Fibroblast of lung (primary cell): ENCODE measurements around the gene TBX1. TPM values are rescaled to one million over a fixed set of nuclear protein-coding genes. Genes with fewer than 3 reads are reported as not detected.
A peak's percentile ranks its signal among the peaks of the same experiment; 100 is the strongest.

ENCODE experiments used
- DNase-seq, 2 donors: peaks; one replicate each; pipeline versions ENCODE4 v3.0.0 to v3.0.0-alpha.2; 2010; ENCODE audit warnings: low read depth in 2 of 2
- H2AFZ ChIP-seq: 2 replicates; pipeline ENCODE4 v1.5.1; 2012; ENCODE audit warnings: low read length, control low read depth, inconsistent platforms
- H3K27ac ChIP-seq: 2 replicates; pipeline ENCODE4 v1.5.1; 2011; ENCODE audit warnings: low read length, control low read depth; ENCODE audit not compliant: insufficient read depth
- H3K27me3 ChIP-seq: 2 replicates; pipeline ENCODE4 v1.5.1; 2011; ENCODE audit warnings: mild to moderate bottlenecking, low read length; ENCODE audit not compliant: control insufficient read depth, insufficient read depth
- H3K36me3 ChIP-seq: 2 replicates; pipeline ENCODE4 v1.5.1; 2011; ENCODE audit warnings: low read length; ENCODE audit not compliant: control insufficient read depth, insufficient read depth
- H3K4me1 ChIP-seq: 2 replicates; pipeline ENCODE4 v1.5.1; 2011; ENCODE audit warnings: low read length; ENCODE audit not compliant: control insufficient read depth, insufficient read depth; ENCODE audit errors: extremely low read depth
- H3K4me2 ChIP-seq: 2 replicates; pipeline ENCODE4 v1.5.1; 2011; ENCODE audit warnings: low read length, control low read depth; ENCODE audit not compliant: insufficient read depth; ENCODE audit errors: extremely low read depth
- H3K4me3 ChIP-seq, 4 experiments: fragments of 200-600 bp in 1 of 4; sonication (generic) in 1 of 4; replicated peaks in 1 of 4; 2 replicates each; pipeline ENCODE4 v1.5.1; 2011 to 2016; ENCODE audit warnings: low read length in 4 of 4, low read depth in 3 of 4, mild to moderate bottlenecking in 3 of 4, control low read depth in 2 of 4, inconsistent platforms in 1 of 4, mixed read lengths in 1 of 4; ENCODE audit not compliant: insufficient read depth in 1 of 4; ENCODE audit errors: control extremely low read depth in 1 of 4
- H3K79me2 ChIP-seq: 2 replicates; pipeline ENCODE4 v1.5.1; 2012; ENCODE audit warnings: mild to moderate bottlenecking, low read length, inconsistent platforms; ENCODE audit not compliant: control insufficient read depth, insufficient read depth
- H3K9ac ChIP-seq: 2 replicates; pipeline ENCODE4 v1.5.1; 2011; ENCODE audit warnings: mild to moderate bottlenecking, low read length, control low read depth; ENCODE audit not compliant: insufficient read depth
- H3K9me3 ChIP-seq: 2 replicates; pipeline ENCODE4 v1.5.1; 2012; ENCODE audit warnings: low read depth, low read length; ENCODE audit not compliant: control insufficient read depth, insufficient read depth
- H4K20me1 ChIP-seq: 2 replicates; pipeline ENCODE4 v1.5.1; 2011; ENCODE audit warnings: low read length; ENCODE audit not compliant: control insufficient read depth, insufficient read depth; ENCODE audit errors: extremely low read depth
- EZH2 ChIP-seq: IDR thresholded peaks from 2 replicates; pipeline ENCODE4 v1.5.1; 2012; ENCODE audit warnings: low read length, control low read depth, mild to moderate bottlenecking; ENCODE audit errors: missing control alignments
- polyA plus RNA-seq, 2 donors: library from polyadenylated mRNA; depleted of rRNA in 1 of 2; stranded (reverse) in 1 of 2; unstranded in 1 of 2; fragments of >200 nt; gene quantifications; 2 replicates each; pipeline ENCODE4 v1.2.1, GENCODE V29; 2011 to 2012; ENCODE audit warnings: missing spikeins in 1 of 2
- total RNA-seq: library from RNA; depleted of rRNA; stranded (reverse); fragments of >200 nt; gene quantifications from 2 replicates; pipeline ENCODE4 v1.2.1, GENCODE V29; 2014
- TF ChIP-seq, protein P1 (sequence below), 2 donors: IDR thresholded peaks in 1 of 2; conservative IDR thresholded peaks in 1 of 2; 1 replicate in 1 of 2; 2 replicates in 1 of 2; pipeline ENCODE4 v1.5.1; 2011 to 2012; ENCODE audit warnings: low read length in 2 of 2, control low read depth in 1 of 2, inconsistent platforms in 1 of 2, low read depth in 1 of 2, mild to moderate bottlenecking in 1 of 2

Gene TBX1
- total and polyA plus RNA-seq, 2 donors (not counting 1 experiment from before 2014, with no cell fraction given) = not detected

DNA sequence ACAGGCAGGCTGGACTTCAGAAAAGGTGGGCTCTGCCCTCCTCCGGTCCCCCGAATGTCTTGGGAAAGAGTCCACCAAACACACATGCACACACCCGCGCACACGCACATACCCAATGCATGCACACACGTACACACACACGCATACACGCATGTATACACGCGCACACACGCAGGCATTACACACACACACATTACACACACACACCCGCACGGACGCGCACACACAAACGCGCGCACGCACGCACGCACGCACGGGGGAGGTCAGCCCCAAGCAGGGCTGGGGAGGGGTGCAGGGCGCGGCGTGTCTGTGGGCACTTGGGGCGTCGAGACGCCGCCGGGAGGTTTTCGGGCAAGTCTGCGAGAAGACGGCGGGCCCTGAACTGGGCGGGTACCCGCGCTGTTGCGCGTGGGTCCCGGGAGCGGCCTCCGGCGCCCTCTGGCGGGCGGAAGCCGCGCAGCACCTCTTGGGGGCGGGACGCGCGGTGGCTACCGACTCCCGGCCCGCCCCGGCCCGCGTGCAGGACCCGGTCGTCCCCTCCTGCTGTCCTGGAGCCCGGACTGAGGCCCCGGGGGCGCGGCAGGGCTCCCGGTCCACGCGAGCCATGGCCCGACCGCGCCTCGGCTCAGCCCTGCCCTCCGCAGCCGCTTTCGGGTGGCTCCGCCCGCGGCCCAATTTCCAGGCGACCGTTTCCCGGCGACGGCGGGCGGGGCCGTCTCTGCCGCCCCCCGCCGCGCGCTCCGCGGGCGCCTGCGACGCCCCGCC, 42.7 kb upstream of the TBX1 start:
- Histone ChIP-seq H3K4me1 (peaks cover 3% of the 10 kb centered on the region), H3K4me3 (peak overlapping the region in 3 of 4 experiments; percentile 28 to 65 (median 42)), H4K20me1 (no peaks in the 10 kb centered on the region), H3K27me3 (peaks cover 8% of the 10 kb centered on the region), H3K4me2 (peak overlapping the region; percentile 82), H3K36me3 (no peaks in the 10 kb centered on the region), H2AFZ (peak overlapping the region; percentile 38), H3K9me3 (no peaks in the 10 kb centered on the region), H3K9ac (peak overlapping the region; percentile 40), H3K27ac (no peak overlapping the region), H3K79me2 (no peaks in the 10 kb centered on the region)
- peak; percentile 48 to 57 for DNase-seq
- TF ChIP-seq, protein P1, sequence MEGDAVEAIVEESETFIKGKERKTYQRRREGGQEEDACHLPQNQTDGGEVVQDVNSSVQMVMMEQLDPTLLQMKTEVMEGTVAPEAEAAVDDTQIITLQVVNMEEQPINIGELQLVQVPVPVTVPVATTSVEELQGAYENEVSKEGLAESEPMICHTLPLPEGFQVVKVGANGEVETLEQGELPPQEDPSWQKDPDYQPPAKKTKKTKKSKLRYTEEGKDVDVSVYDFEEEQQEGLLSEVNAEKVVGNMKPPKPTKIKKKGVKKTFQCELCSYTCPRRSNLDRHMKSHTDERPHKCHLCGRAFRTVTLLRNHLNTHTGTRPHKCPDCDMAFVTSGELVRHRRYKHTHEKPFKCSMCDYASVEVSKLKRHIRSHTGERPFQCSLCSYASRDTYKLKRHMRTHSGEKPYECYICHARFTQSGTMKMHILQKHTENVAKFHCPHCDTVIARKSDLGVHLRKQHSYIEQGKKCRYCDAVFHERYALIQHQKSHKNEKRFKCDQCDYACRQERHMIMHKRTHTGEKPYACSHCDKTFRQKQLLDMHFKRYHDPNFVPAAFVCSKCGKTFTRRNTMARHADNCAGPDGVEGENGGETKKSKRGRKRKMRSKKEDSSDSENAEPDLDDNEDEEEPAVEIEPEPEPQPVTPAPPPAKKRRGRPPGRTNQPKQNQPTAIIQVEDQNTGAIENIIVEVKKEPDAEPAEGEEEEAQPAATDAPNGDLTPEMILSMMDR (conservative IDR thresholded peaks at IDR 0.05 in 1 of 2, IDR thresholded peaks at IDR 0.05 in 1 of 2; ENCODE audit: low read depth in 1 of 2, low read length in 2 of 2) = peak; percentile 46 to 56
- no peak for TF ChIP-seq EZH2

DNA sequence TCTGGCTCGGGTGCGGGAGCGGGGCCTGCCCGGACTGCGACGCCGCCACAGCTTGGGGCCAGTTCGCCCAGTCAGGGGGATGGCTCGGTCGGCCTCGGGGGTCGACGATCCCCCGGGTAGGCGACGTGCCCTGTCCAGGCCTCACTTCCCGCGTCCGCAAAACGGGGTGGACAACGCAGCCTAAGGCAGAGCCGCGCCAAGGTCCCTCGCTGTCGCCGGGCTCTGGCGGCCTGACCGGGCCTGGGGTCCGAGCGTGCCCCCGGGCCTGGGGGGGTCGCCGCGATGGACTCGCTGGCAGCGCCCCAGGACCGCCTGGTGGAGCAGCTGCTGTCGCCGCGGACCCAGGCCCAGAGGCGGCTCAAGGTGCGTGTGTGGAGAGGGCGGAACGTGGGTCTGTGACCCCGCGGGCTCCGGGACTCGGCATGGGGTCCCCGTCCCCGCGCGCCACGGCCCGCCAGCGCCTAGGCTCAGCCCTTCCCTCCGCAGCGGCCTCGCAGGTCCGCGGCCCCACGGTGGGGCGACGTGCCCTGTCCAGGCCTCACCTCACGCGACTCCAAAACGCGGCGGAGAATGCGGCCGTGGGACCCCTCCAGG, 42.0 kb upstream of the TBX1 start:
- Histone ChIP-seq H3K4me1 (peaks cover 3% of the 10 kb centered on the region), H3K36me3 (no peaks in the 10 kb centered on the region), H3K4me3 (peak overlapping the region in 3 of 4 experiments; percentile 35 to 65 (median 42)), H3K79me2 (no peaks in the 10 kb centered on the region), H3K27ac (no peak overlapping the region), H3K9me3 (no peaks in the 10 kb centered on the region), H4K20me1 (no peaks in the 10 kb centered on the region), H2AFZ (peak overlapping the region; percentile 38), H3K9ac (peak overlapping the region; percentile 40), H3K27me3 (peaks cover 3% of the 10 kb centered on the region), H3K4me2 (peak overlapping the region; percentile 82)
- DNase-seq = no peak
- peak; percentile 31 for TF ChIP-seq EZH2
- TF ChIP-seq, protein P1 (conservative IDR thresholded peaks at IDR 0.05 in 1 of 2, IDR thresholded peaks at IDR 0.05 in 1 of 2; ENCODE audit: low read depth in 1 of 2, low read length in 2 of 2) = no peak

DNA sequence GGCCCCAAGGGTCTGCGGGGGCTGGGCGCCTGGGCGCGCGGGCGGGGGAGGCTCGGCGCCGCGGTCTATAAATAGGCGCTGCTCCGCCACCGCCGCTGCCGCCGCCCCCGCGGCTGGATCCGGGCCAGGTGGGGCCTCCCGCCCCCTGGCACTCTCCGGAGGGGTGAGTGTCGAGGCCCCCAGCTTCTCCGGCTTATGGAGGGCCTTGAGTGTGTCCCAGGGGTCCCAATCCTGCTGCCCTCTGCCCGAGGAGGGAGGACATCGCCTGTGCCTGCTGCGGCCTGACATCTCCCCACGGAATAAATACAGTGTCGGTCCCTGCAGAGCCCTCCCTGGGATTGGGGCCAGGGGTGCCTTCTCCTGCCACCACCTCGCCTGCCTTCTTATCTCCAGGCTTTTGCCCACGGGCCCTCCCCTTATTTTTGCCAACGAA, 41.5 kb upstream of the TBX1 start:
- Histone ChIP-seq H3K9ac (no peak overlapping the region), H2AFZ (no peak overlapping the region), H3K36me3 (no peaks in the 10 kb centered on the region), H3K4me1 (peaks cover 3% of the 10 kb centered on the region), H3K27ac (no peak overlapping the region), H3K9me3 (no peaks in the 10 kb centered on the region), H3K4me2 (no peak overlapping the region), H3K4me3 (peak overlapping the region in 2 of 4 experiments; percentile 42 to 65), H3K27me3 (no peaks in the 10 kb centered on the region), H3K79me2 (no peaks in the 10 kb centered on the region), H4K20me1 (no peaks in the 10 kb centered on the region)
- no peak for DNase-seq
- no peak for TF ChIP-seq EZH2
- TF ChIP-seq, protein P1 (conservative IDR thresholded peaks at IDR 0.05 in 1 of 2, IDR thresholded peaks at IDR 0.05 in 1 of 2; ENCODE audit: low read depth in 1 of 2, low read length in 2 of 2) = no peak
